GM12878 (cell line): ENCODE results near the gene COL9A1. TPM values are rescaled to one million over a fixed set of nuclear protein-coding genes. Genes with fewer than 3 reads are reported as not detected.

Experiments used
- ATAC-seq: fragments of 200-7000 bp; cut with Tn5 transposase; 3 replicates; pipeline ENCODE4 v1.9.1; 2020; ENCODE audit warnings: mild to moderate bottlenecking, moderate library complexity
- BruUV-seq: library from RNA; stranded (reverse); fragments of 400-500 nt; replicated peaks from 2 replicates; lab custom pipeline; 2021; lab: Mats Ljungman, UMichigan
- CTCF ChIA-PET: fragments of 300-600 bp; sonication (Branson Sonifier 250); formaldehyde crosslinking; extraction: SDS; loops from one replicate; lab custom pipeline; 2021; ENCODE audit warnings: inconsistent platforms; lab: Yijun Ruan, JAX
- POLR2A ChIA-PET: fragments of 350-600 bp; formaldehyde crosslinking; extraction: SDS; loops from one replicate; lab custom pipeline; 2021; ENCODE audit warnings: inconsistent platforms; lab: Charles Lee
- RAD21 ChIA-PET: fragments of 300-600 bp; sonication (Branson Sonifier 250); formaldehyde crosslinking; loops from one replicate; lab custom pipeline; 2023; ENCODE audit warnings: antibody characterized with exemption; ENCODE audit not compliant: unreplicated experiment; lab: Charles Lee
- SMC1A ChIA-PET: fragments of 300-600 bp; sonication (Branson Sonifier 250); formaldehyde crosslinking; loops from one replicate; lab custom pipeline; 2023; ENCODE audit not compliant: unreplicated experiment, uncharacterized antibody; lab: Charles Lee
- DNase-seq: peaks from one replicate; pipeline ENCODE4 v3.0.0-alpha.2; 2011; ENCODE audit warnings: low read depth, low spot score
- FAIRE-seq: peaks from 3 replicates; lab custom pipeline; 2011; peaks lifted over from hg19 to GRCh38; lab: Jason Lieb, UNC
- H2AFZ ChIP-seq: 2 replicates; pipeline ENCODE4 v1.6.0; 2011; ENCODE audit warnings: low read depth, low read length, control low read depth; ENCODE audit not compliant: control insufficient read depth
- H3K27ac ChIP-seq: 2 replicates; pipeline ENCODE4 v1.5.1; 2011; ENCODE audit warnings: control low read depth; ENCODE audit not compliant: control insufficient read depth, insufficient read depth
- H3K27me3 ChIP-seq, 2 experiments: replicated peaks in 1 of 2; 2 replicates each; pipeline versions ENCODE4 v1.6.0 to v1.6.1; 2011; ENCODE audit warnings: low read length in 1 of 2; ENCODE audit not compliant: control insufficient read depth in 2 of 2, insufficient read depth in 2 of 2
- H3K36me3 ChIP-seq, 2 experiments: 2 replicates each; pipeline ENCODE4 v1.5.1; 2011; ENCODE audit warnings: low read length in 1 of 2; ENCODE audit not compliant: control insufficient read depth in 2 of 2, insufficient read depth in 2 of 2
- H3K4me1 ChIP-seq: 2 replicates; pipeline ENCODE4 v1.6.1; 2011; ENCODE audit warnings: mild to moderate bottlenecking, low read length, moderate library complexity, mixed read lengths; ENCODE audit not compliant: control insufficient read depth, insufficient read depth
- H3K4me2 ChIP-seq: 2 replicates; pipeline ENCODE4 v1.6.0; 2011; ENCODE audit warnings: control low read depth; ENCODE audit not compliant: control insufficient read depth, insufficient read depth
- H3K4me3 ChIP-seq: fragments of 200-600 bp; sonication (generic); 2 replicates; pipeline ENCODE4 v1.5.1; 2016
- H3K79me2 ChIP-seq: 2 replicates; pipeline ENCODE4 v1.6.0; 2011; ENCODE audit warnings: low read length; ENCODE audit not compliant: control insufficient read depth, insufficient read depth
- H3K9ac ChIP-seq: 2 replicates; pipeline ENCODE4 v1.8.0; 2011; ENCODE audit warnings: low read length, control low read depth, mixed read lengths; ENCODE audit not compliant: control insufficient read depth, insufficient read depth
- H3K9me3 ChIP-seq: replicated peaks from 3 replicates; pipeline ENCODE4 v1.5.1; 2011; ENCODE audit warnings: mild to moderate bottlenecking, low read length; ENCODE audit not compliant: control insufficient read depth, insufficient read depth
- H4K20me1 ChIP-seq: 2 replicates; pipeline ENCODE4 v1.6.0; 2011; ENCODE audit not compliant: control insufficient read depth, insufficient read depth
- CBFB ChIP-seq: IDR thresholded peaks from 2 replicates; pipeline ENCODE4 v1.6.1; 2016; ENCODE audit warnings: antibody characterized with exemption, low read depth
- CEBPZ ChIP-seq: fragments of 150-350 bp; IDR thresholded peaks from 2 replicates; pipeline ENCODE4 v1.6.1; 2016; ENCODE audit warnings: low read depth, low read length
- EP300 ChIP-seq, 2 experiments: fragments of 150-350 bp in 1 of 2; IDR thresholded peaks; 2 replicates each; pipeline ENCODE4 v1.6.1; 2011 to 2012; ENCODE audit warnings: low read depth in 2 of 2, low read length in 2 of 2, borderline replicate concordance in 1 of 2, improper control_type of control experiment in 1 of 2, inconsistent platforms in 1 of 2; ENCODE audit not compliant: control insufficient read depth in 1 of 2
- ETV6 ChIP-seq, 2 experiments: fragments of 450-650 bp in 1 of 2; IDR thresholded peaks in 1 of 2; conservative IDR thresholded peaks in 1 of 2; 2 replicates each; pipeline ENCODE4 v1.6.1; 2014; ENCODE audit warnings: antibody characterized with exemption in 1 of 2, borderline replicate concordance in 1 of 2, low read depth in 1 of 2, mild to moderate bottlenecking in 1 of 2, moderate library complexity in 1 of 2
- GABPA ChIP-seq: IDR thresholded peaks from 2 replicates; pipeline ENCODE4 v1.6.1; 2014; ENCODE audit warnings: antibody characterized with exemption, low read depth, mild to moderate bottlenecking, inconsistent platforms
- LARP7 ChIP-seq: fragments of 450-650 bp; IDR thresholded peaks from 2 replicates; pipeline ENCODE4 v1.6.1; 2017; ENCODE audit warnings: mild to moderate bottlenecking
- NFYA ChIP-seq: IDR thresholded peaks from 2 replicates; pipeline ENCODE4 v1.6.1; 2011; ENCODE audit warnings: low read depth, mild to moderate bottlenecking, low read length, improper control_type of control experiment, borderline replicate concordance
- NR2F1 ChIP-seq: fragments of 450-650 bp; conservative IDR thresholded peaks from 2 replicates; pipeline ENCODE4 v1.6.1; 2017; ENCODE audit warnings: mild to moderate bottlenecking
- YY1 ChIP-seq: IDR thresholded peaks from 2 replicates; pipeline ENCODE4 v1.6.1; 2011; ENCODE audit warnings: low read depth, mild to moderate bottlenecking, low read length
- ZBTB40 ChIP-seq: fragments of 450-650 bp; IDR thresholded peaks from 2 replicates; pipeline ENCODE4 v1.6.1; 2016; ENCODE audit warnings: mild to moderate bottlenecking, moderate library complexity, borderline replicate concordance
- ZNF24 ChIP-seq: fragments of 450-650 bp; IDR thresholded peaks from 2 replicates; pipeline ENCODE4 v1.6.1; 2017; ENCODE audit warnings: antibody characterized with exemption, mild to moderate bottlenecking
- WGBS: methylation state at CpG from one replicate; pipeline ENCODE4 v1.1.6; 2016; ENCODE audit warnings: low lambda C conversion rate; ENCODE audit not compliant: insufficient replicate concordance, insufficient coverage; ENCODE audit errors: missing lambda C conversion rate; 5-methylcytosine and 5-hydroxymethylcytosine counted together
- in situ Hi-C: fragments of 300-500 bp; cut with MboI; formaldehyde crosslinking; loops from 9 replicates; pipeline ENCODE4 v1.14.3; 2018; ENCODE audit warnings: mixed read lengths
- intact Hi-C: fragments of 100-400 bp; cut with micrococcal nuclease; formaldehyde crosslinking; loops from one replicate; pipeline ENCODE4 v1.14.2; 2022; ENCODE audit not compliant: unreplicated experiment
- polyA plus RNA-seq, 11 experiments: library from polyadenylated mRNA; depleted of rRNA in 4 of 11; unstranded in 6 of 11; stranded (reverse) in 5 of 11; fragments of >200 nt; fragmentation: Nextera tagmentation in 4 of 11; fragmentation: Illumina TruSeq in 1 of 11; extraction: Ambion mirVana in 4 of 11; extraction: Trizol in 1 of 11; gene quantifications; 1 replicate in 1 of 11; 2 replicates in 10 of 11; pipeline versions ENCODE4 v1.2.1 to v1.2.3, GENCODE V29; 2011 to 2016; ENCODE audit warnings: inconsistent platforms in 2 of 11, missing spikeins in 2 of 11, low read depth in 1 of 11
- total RNA-seq, 4 experiments: library from RNA; depleted of rRNA in 3 of 4; stranded (reverse); fragments of >200 nt in 3 of 4; fragmentation: Illumina TruSeq in 1 of 4; extraction: Trizol in 1 of 4; gene quantifications; 2 replicates each; pipeline versions ENCODE4 v1.2.1 to v1.2.3, GENCODE V29; 2013 to 2021
- TF ChIP-seq, protein P1 (sequence below): fragments of 450-650 bp; formaldehyde crosslinking; IDR thresholded peaks from 2 replicates; pipeline ENCODE4 v1.5.0; 2022; ENCODE audit warnings: mild to moderate bottlenecking, missing genetic modification characterization

The COL9A1 gene
- total and polyA plus RNA-seq, 10 of the 15 experiments (the other 5 are each of a cell fraction or from before 2014, with no cell fraction given), result not detected

DNA sequence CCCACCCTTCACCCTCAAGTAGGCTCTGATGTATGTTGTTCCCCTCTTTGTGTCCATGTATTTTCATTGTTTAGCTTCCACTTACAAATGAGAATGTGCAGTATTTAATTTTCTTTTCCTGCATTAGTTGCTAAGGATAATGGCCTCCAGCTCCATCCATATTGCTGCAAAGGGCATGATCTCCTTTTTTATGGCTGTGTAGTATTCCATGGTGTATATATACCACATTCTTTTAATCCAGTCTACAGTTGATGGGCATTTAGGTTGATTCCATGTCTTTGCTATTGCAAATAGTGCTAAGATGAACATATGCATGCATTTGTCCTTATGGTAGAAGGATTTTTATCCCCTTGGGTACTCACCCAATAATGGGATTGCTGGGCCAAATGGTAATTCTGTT, 35.9 kb upstream of the COL9A1 start (continued):
- no peak for TF ChIP-seq CEBPZ
- TF ChIP-seq, protein P1, sequence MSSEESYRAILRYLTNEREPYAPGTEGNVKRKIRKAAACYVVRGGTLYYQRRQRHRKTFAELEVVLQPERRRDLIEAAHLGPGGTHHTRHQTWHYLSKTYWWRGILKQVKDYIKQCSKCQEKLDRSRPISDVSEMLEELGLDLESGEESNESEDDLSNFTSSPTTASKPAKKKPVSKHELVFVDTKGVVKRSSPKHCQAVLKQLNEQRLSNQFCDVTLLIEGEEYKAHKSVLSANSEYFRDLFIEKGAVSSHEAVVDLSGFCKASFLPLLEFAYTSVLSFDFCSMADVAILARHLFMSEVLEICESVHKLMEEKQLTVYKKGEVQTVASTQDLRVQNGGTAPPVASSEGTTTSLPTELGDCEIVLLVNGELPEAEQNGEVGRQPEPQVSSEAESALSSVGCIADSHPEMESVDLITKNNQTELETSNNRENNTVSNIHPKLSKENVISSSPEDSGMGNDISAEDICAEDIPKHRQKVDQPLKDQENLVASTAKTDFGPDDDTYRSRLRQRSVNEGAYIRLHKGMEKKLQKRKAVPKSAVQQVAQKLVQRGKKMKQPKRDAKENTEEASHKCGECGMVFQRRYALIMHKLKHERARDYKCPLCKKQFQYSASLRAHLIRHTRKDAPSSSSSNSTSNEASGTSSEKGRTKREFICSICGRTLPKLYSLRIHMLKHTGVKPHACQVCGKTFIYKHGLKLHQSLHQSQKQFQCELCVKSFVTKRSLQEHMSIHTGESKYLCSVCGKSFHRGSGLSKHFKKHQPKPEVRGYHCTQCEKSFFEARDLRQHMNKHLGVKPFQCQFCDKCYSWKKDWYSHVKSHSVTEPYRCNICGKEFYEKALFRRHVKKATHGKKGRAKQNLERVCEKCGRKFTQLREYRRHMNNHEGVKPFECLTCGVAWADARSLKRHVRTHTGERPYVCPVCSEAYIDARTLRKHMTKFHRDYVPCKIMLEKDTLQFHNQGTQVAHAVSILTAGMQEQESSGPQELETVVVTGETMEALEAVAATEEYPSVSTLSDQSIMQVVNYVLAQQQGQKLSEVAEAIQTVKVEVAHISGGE (CRISPR knock-in tag), result no peak
- no peak for TF ChIP-seq GABPA

DNA sequence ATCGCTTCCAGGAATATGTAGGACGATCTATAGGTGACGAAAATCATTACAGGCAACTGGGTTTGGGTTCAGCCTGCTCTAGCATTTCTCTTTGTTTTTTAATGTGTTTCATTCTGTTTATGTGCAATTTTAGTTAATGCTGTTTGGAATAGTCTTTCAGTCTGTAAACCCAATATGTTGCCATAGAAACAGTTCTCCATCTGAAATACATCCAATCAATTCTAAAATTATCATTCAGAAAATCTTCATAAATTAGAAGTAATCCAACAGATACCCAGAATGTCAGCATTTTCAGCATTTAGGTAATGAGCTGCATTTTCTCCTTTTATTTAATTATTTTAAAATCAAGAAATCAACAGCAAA, 34.8 kb upstream of the COL9A1 start:
- ChIA-PET SMC1A (interaction anchor here (1.0 kb wide), 1 partner anchor 27 kb away, joined by 3 read pairs; no protein-coding TSS in a partner anchor), RAD21 (no interaction called here), CTCF (interaction anchor here (0.6 to 1.8 kb wide), 4 partner anchors 10 to 117 kb away, joined by 3 to 6 read pairs (median 4); no protein-coding TSS in a partner anchor), POLR2A (no interaction called here)
- no peak for ATAC-seq
- Histone ChIP-seq H3K36me3 (no peaks in the 10 kb centered on the region), H3K4me1 (no peaks in the 10 kb centered on the region), H2AFZ (no peak overlapping the region), H3K9ac (no peak overlapping the region), H4K20me1 (no peaks in the 10 kb centered on the region), H3K79me2 (no peaks in the 10 kb centered on the region), H3K4me2 (no peak overlapping the region), H3K27me3 (no peaks in the 10 kb centered on the region; a peak in 1 of 4 replicates), H3K9me3 (no peaks in the 10 kb centered on the region), H3K27ac (no peak overlapping the region), H3K4me3 (no peak overlapping the region)
- intact Hi-C loops (no loop called here), in situ Hi-C loops (no loop called here)
- WGBS, result 17% methylated on average over 3 of the region's 3 CpGs
- no peak for DNase-seq
- BruUV-seq, result no TSS peak
- no peak for FAIRE-seq
- TF ChIP-seq ZNF24 (no peak), NFYA (no peak), YY1 (no peak), ETV6 (conservative IDR thresholded peaks at IDR 0.05 in 1 of 2, IDR thresholded peaks at IDR 0.05 in 1 of 2; ENCODE audit: borderline replicate concordance in 1 of 2, low read depth in 1 of 2) (no peak), LARP7 (no peak), ZBTB40 (no peak), CBFB (no peak), NR2F1 (no peak), EP300 (IDR thresholded peaks at IDR 0.05; ENCODE audit: borderline replicate concordance in 1 of 2, control insufficient read depth in 1 of 2, low read depth in 2 of 2, low read length in 2 of 2) (no peak)
